GM10266 (cell line): ENCODE measurements around the gene SIPA1L3.

ENCODE experiments used
- DNase-seq: peaks from one replicate; pipeline ENCODE4 v3.0.0; 2012; ENCODE audit errors: extremely low spot score
- CTCF ChIP-seq: IDR thresholded peaks from 2 replicates; pipeline ENCODE4 v1.5.1; 2012; ENCODE audit warnings: mild to moderate bottlenecking, low read depth; ENCODE audit not compliant: control insufficient read depth, insufficient read depth; ENCODE audit errors: missing control alignments

Gene SIPA1L3

GRCh38 chr19:38255383-38256014 lies 348.5 kb downstream of the SIPA1L3 start:
- TF ChIP-seq CTCF: no peak
- DNase-seq: no peak
